GM21825 (cell line): ENCODE measurements around the gene SPPL3.

Experiments used
- ATAC-seq: cut with Tn5 transposase; IDR thresholded peaks from one replicate; pipeline ENCODE4 v1.9.1; 2021; ENCODE audit warnings: mild to moderate bottlenecking, moderate library complexity; ENCODE audit not compliant: unreplicated experiment

The SPPL3 gene

GRCh38 chr12:120879102-120879501, 25.1 kb downstream of the SPPL3 start:
- no peak for ATAC-seq

- no peak for ATAC-seq
Measured at GRCh38 chr12:120874547-120875245, 29.5 kb downstream of the SPPL3 start.

GRCh38 chr12:120873226-120873625, 30.9 kb downstream of the SPPL3 start:
- ATAC-seq, result no peak

- no peak for ATAC-seq
Measured at GRCh38 chr12:120872487-120872886, 31.7 kb downstream of the SPPL3 start.

- ATAC-seq, result no peak
Measured at GRCh38 chr12:120870415-120870814, 33.7 kb downstream of the SPPL3 start.

- ATAC-seq, result no peak
Measured at GRCh38 chr12:120869376-120869775, 34.8 kb downstream of the SPPL3 start.

- no peak for ATAC-seq
Measured at GRCh38 chr12:120866108-120866507, 38.0 kb downstream of the SPPL3 start.

- no peak for ATAC-seq
Measured at GRCh38 chr12:120865098-120865497, 39.1 kb downstream of the SPPL3 start.

- no peak for ATAC-seq
Measured at GRCh38 chr12:120862664-120863063, 41.5 kb downstream of the SPPL3 start.

- no peak for ATAC-seq
Measured at GRCh38 chr12:120861074-120861795, 42.9 kb downstream of the SPPL3 start.

- no peak for ATAC-seq
Measured at GRCh38 chr12:120858306-120859088, 45.7 kb downstream of the SPPL3 start.

- ATAC-seq, result no peak
Measured at GRCh38 chr12:120856980-120857379, 47.2 kb downstream of the SPPL3 start.

GRCh38 chr12:120855823-120856588, 48.2 kb downstream of the SPPL3 start:
- no peak for ATAC-seq

GRCh38 chr12:120854804-120855203, 49.4 kb downstream of the SPPL3 start:
- no peak for ATAC-seq

GRCh38 chr12:120853188-120853587, 51.0 kb downstream of the SPPL3 start:
- ATAC-seq, result no peak

GRCh38 chr12:120851944-120852343, 52.2 kb downstream of the SPPL3 start:
- ATAC-seq, result no peak

- ATAC-seq, result peak; percentile 43
Measured at GRCh38 chr12:120851444-120851843, 52.7 kb downstream of the SPPL3 start.

- no peak for ATAC-seq
Measured at GRCh38 chr12:120849765-120850164, 54.4 kb downstream of the SPPL3 start.

GRCh38 chr12:120847814-120848213, 56.3 kb downstream of the SPPL3 start:
- peak; percentile 44 for ATAC-seq

GRCh38 chr12:120847392-120847791, 56.8 kb downstream of the SPPL3 start:
- ATAC-seq, result no peak

- no peak for ATAC-seq
Measured at GRCh38 chr12:120846721-120847120, 57.4 kb downstream of the SPPL3 start.
